Amygdala (tissue), 56 donors: ENCODE measurements around the gene DOCK11.
"Not testable (repeated sequence)": the region's sequence is repeated elsewhere in the genome, so short reads cannot be mapped to it uniquely, and the experiment has no call there.

ENCODE experiments used
- DNase-seq, 56 donors: peaks; one replicate each; lab custom pipeline; 2025; lab: John Stamatoyannopoulos, UW

Gene DOCK11

DNA sequence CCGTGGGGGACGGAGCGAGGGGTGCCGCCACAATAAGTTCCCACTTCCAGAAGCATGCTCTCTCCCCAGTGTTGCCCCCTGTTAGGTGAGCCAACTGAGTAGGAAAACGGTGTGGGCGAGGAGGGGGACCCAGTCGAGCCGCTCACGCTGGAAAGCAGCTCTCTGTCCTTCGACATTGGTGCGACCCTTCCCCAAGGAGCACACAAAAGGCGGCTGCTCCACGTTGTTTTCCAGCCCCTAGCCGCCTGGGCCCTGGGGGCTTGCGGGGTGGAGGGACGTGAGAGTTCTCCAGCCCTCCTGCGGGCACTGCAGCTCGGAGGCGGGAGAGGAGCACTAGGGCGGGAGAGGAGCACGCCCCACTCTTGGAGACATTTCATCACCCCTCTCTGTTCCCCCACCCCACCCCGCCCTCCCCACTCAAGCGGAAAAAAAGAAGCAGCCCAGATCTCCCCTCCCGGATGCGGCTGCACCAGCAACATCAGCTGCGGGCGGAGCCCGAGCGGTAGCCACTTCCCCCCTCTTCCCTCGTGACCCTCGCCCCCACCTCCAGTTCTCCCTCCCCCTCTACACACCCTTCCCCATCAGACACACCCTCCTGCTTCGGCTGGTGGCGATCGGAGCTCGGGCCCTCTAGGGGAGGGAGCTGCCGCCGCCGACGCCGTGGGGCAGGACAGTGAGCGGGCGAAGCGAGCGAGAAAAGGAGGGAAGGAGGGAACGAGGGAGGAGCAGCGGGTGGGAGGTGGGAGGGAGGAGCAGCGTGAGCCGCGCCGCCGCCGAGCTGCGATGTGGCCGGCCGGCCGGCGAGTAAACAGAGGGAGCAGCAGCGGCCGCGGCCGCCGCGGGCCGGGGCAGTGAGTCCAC is at the start of gene DOCK11:
TSS of gene DOCK11 (plus strand) at position 755 of the 861 bp plus-strand sequence. CDS start 157 bp downstream, outside the sequence.
- DNase-seq: peak in 53 of 56 donors; percentile 1 to 75 (median 44)

DNA sequence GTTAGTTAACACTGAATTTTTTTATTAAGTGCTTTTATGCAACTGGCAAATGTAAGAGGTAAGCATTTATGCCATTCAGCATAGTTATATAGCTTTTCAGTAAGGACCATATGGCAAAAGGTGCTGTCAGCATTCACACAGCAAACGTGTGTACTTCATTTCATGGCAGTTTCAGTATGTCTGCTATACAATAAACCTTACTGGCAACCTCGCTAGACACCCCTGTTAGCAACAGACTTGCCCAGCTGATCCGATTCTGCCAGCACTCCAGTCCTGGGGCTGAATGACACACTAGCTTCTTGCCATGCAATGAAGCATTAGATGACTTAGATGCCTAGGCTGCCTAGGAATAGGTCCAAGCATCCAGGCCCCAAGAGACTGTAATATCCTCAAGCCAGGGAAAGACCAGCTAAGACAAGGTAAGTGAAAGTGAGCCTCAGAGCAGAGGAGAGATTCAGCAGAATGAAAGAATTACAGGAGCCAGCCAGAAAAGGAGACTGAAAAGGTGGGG is 47.3 kb upstream of the DOCK11 start:
- DNase-seq: no peak

DNA sequence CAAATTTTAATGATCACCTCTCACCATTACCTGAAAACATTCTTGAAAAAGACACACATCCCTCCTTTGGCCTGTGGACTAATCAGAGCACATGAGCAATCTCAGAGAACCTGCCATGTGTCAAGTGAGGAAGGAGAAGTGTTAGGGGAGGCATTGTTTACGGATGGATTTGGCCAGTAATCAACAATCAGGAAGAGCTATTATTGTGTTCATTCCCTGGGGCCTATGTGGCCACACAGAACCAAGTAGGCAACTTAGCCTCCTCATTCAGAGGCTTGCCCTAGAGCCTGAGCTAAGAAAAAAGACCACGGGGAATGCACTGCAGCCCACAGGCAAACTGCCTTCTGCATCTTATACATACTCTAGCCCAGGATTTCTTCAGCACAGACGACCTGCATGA is 40.6 kb upstream of the DOCK11 start:
- DNase-seq: no peak

DNA sequence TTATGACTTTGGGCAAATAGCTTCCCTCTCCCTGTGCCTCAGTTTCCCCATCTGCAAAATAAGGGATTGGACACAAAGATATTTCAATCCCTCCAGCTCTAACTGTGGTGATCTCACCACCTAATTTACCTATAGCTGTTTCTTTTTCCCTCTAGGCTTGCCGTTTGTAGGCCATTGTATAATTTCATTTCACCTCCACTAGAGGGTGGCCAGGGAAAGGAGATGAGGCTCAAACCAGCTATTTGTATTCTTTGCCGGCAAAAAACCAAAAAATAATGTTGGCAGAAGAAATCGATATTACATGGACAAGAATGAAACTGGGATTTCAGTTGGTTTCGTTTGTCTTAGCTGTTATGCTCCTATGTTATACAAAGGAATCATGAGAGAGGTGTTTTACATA is 36.1 kb upstream of the DOCK11 start:
- peak in 4 of 56 donors; percentile 0 to 4 (median 0) for DNase-seq

DNA sequence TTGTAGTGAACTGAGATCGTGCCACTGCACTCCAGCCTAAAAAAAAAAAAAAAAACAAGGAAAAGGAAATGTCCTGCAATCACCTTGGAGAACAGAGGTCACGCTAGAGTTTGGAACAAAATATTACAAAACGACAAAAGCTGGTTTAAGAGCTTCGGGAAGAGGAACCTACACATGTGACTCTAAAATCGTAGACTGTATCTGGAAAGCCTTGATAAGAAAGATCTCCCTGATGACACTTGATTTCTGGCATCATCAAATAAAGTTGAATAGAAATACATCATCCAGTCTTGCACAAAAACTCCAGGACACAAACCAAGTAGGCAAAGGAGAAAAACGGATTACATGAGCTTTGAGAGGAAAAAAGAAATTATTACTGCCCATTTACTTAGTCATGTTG is 31.1 kb upstream of the DOCK11 start:
- DNase-seq: no peak

DNA sequence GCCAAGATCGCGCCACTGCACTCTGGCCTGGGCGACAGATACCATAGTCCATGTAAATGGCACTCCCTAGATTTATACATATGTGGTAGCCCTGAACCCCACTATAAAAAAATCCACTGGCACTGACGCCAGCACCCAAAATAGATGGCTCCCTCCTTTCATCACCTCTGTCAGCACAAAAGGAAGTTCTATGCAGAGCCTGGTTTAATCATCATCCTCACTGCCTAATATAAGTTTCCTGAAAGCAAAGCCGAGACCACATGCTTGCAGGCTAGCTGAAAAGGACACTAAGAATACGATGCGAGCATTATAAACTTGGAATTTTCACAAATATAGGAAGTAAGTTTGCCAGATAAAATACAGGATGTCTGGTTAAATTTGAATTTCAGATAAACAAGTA is 27.5 kb upstream of the DOCK11 start:
- DNase-seq: no peak

DNA sequence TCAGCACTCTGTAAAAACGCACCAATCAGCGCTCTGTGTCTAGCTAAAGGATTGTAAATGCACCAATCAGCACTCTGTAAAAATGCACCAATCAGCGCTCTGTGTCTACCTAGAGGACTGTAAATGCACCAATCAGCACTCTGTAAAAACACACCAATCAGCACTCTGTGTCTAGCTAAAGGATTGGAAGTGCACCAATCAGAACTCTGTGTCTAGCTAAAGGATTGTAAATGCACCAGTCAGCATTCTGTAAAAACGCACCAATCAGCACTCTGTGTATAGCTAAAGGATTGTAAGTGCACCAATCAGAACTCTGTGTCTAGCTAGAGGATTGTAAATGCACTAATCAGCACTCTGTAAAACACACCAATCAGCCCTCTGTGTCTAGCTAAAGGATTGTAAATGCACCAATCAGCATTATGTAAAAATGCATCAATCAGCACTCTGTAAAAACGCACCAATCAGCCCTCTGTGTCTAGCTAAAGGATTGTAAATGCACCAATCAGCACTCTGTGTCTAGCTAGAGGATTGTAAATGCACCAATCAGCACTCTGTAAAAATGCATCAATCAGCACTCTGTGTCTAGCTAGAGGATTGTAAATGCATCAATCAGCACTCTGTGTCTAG is 24.8 kb upstream of the DOCK11 start:
- DNase-seq: not testable (repeated sequence)

DNA sequence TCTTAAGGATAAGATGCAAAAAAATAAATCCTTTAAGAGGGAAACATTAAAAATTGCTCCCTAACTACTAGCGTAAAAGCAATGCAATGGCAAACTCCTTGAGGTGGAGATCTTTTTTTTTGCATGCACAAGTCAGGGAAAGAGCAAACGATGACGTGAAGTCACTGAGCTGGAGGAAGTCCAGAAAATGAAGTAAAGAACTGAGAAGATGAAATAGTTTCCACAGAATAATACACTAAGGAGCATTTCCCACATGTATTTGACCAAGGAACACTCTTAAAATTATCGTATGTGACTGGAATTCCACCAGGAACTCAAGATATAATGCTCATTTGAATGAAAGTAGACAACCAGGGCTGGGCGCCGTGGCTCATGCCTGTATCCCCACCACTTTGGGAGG is 21.0 kb upstream of the DOCK11 start:
- DNase-seq: no peak

DNA sequence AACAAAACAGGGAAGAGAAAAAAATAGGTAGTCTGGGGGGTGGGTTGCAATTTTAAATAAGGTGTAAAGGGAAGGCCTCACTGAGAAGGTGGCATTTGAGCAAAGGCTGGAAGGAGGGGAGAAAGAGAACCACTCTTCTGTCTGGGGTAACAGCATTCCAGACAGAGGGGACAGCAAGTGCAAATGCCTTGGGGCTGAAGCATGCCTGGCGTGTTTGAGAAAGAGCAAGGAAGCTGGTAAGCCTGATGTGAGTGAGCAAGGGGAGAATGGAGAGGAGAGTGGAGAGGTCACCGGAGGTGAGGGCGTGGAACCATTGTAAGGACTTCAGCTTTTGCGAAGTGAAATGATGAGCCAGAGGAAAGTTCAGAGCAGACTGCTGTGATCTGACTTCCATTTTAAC is 19.7 kb upstream of the DOCK11 start:
- DNase-seq: no peak

DNA sequence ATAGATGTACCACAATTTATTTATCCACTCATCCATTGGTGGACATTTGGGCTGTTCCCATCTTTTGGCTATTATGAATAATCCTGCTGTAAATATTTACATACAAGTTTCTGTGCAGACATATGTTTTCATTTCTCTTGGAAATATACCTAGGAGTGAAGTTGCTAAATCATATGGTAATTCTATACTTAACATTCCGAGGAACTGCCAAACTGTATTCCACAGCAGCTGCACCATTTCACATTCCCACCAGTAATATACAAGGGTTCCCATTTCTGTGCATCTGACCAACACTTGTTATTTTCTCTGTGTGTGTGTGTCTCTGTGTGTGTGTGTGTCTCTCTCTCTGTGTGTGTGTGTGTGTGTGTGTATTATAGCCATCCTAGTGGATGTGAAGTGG is 15.4 kb upstream of the DOCK11 start:
- DNase-seq: no peak

DNA sequence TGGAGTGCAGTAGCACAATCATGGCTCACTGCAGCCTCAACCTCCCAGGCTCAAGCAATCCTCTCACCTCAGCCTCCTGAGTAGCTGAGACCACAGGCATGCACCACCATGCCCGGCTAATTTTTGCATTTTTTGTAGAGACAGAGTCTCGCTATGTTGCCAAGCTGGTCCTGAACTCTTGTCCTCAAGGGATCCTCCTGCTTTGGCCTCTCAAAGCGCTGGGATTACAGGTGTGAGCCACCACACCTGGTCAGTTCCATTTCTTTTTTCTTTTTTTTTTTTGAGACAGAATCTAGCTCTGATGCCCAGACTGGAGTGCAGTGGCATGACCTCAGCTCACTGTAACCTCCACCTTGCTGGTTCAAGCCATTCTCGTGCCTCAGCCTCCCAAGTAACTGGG is 13.2 kb upstream of the DOCK11 start:
- not testable (repeated sequence) for DNase-seq

DNA sequence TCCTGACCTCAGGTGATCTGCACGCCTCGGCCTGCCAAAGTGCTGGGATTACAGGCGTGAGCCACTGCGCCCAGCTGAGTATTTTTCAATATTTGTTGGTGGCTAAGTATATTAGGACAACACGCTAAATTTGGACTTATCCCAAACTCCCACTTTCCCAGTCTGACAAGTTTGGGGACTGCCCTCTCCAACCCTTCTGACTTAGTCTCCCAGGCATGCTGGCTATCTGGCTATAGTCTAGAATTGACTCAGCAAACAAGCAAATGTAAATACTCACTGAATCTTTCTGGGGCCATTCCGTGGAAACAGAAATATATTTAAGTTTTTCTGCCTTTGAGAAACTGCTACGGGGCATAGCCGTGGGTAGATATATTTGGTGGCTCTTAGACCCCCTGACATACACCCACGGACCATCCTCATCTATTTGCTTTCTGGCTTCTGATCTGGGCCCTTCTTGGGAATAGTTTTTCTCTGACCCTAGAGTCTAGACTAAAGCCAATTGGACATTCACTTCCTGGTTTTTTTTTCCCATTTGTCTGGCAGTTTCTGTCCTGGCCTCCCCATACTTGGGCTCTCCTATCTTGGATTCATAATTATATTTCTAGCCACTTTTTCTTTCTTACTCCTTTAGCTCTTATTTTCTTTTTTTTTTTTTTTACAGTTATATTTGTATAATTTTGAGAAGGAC is 11.3 kb upstream of the DOCK11 start:
- DNase-seq: no peak

DNA sequence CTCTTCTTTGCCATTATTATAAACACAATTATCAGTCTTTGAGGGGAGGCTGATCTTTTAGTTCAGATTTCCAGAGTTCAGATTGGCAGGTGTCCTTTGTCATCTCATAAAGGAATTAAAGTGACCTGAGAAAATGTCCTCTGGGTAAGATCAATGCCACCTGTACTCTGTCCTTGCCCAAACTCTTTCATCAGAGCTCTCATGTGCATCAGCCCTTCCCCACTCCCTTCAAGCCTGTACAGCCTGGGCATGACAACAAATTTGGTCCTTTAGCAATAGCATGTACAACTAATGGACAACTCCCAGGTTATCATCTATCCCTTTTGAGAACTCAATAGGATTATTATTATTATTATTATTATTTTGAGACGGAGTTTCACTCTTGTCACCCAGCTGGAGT is 8.9 kb upstream of the DOCK11 start:
- DNase-seq: not testable (repeated sequence)

DNA sequence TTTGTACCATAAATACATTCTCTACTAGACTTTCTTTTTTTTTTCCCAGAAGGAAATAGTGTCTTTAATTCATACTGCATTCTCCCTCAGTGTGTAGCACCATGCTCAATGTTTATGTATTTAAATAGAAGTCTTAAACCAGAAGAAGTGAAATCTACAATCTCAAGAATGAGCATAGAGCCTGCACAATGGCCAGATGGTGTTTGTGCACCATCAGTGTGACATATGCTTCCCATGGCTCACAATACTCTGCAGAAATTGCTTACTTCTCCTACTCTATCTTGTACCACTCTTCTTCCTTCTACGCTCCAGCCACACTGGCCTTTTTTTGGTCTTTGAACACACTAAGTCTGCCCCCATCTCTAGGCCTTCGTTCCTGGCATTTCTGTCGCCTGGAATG is 2.6 kb upstream of the DOCK11 start:
- peak in 3 of 56 donors; percentile 0 to 3 (median 0) for DNase-seq

DNA sequence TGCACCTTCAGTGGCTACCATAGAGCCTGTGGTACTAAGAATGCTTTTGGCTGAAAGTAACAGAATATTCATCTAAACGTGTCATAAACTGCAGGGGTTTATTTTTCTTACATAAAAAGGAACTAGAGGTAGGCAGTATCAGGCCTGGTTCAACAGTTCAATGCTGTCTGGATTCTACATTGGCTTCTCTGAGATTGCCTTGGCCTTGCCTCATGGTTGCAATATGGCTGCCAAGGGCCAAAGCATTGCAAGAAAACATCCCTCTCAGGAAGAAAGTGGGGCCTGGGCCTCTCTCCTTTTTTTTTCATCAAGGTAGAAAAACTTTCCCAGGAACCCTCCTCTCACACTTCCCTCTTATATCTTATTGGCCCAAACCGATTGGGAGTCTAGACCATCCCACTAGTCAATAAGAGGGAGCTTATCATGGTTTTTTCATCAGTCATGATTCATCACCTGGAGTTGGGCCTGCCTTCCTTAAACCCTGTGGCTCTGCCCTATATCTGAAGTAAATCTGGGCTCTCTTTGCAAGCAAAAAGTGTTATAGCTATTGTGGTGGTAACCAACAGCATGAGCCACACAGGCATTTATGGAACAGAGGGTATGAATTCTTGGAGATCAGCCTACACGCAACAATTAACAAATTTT is 1.8 kb upstream of the DOCK11 start:
- no peak for DNase-seq

DNA sequence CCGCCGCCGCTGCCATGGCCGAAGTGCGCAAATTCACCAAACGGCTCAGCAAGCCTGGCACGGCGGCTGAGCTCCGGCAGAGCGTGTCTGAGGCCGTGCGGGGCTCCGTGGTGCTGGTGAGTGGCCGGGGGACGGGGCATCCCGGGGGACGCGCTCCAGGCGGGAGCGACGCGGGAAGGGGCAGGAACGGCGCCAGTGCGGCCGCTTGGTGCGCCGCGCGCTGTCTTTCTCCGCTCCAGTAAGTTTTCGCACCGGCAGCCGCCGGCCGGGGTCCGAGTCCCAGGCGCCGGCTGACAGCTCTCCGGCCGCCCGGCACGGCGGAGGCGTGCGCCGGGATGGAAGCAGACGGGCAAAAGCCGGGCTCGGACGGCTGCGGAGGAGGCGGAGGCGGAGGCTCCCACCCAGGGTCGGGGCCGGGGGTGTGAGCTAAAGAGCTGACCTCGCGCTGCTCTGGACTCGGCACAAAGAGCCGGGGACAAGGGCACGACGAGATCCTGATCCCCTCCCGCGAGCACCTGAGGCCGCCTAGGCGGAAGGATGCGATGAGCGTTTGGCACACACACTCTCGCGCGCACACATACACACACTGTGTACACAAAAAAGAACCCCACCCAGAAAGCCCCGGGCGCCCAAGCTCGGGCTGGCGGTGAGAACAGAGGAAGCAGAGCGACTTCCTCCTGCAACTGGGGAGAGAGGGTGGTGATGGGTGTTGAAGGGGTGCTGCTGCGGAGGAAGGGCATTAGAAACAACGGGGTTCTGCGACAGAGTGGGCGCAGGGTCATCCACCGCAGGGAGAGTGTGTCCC is 545 bp downstream of the DOCK11 start:
- peak in 26 of 56 donors; percentile 0 to 37 (median 7) for DNase-seq

DNA sequence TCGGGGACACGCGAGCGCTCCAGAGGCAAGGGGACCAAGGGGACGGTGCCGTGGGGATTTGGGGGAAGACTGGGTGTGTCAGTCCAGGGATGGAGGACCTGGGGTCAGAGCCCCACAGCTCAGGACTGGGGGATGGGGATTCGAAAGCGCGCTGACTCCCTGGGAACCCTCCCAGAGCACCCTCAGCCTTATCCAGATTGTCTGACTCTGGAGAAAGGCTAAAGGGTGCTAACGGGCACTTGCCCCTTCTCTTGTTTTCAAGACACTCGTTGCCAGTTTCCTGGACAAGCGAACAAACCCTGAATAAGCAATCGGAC is 1.1 kb downstream of the DOCK11 start:
- peak in 5 of 56 donors; percentile 4 to 34 (median 25) for DNase-seq

DNA sequence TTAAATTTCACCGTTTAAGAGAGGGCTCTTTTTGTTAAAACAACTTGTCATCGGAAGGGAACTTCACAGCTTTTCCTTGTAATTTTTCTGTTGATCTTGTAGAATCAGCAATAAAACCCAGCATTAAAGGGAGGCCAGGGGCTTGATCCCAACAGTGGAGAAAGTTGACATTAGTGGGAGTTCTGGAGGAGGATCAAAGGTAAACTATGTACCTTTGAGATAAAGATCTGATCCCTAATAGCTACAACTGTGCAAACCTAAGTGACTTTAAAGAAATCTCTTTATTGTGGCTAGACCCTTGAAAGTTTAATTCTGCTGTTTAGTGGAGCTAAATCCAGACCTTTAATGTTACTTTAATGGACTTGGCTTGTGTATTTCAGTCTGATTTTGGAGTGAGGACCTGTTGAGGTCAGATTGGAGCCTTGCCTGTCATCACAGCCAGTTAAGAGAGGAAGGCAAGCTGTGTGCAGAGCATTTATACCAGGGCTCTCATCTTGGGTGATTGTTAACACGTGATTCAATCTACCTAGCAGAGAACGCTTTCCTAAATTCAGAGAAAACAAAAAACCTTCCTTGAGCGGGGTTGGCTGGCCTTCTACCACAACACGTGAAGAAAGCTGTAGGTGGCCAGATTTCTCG is 1.7 kb downstream of the DOCK11 start:
- DNase-seq: no peak

DNA sequence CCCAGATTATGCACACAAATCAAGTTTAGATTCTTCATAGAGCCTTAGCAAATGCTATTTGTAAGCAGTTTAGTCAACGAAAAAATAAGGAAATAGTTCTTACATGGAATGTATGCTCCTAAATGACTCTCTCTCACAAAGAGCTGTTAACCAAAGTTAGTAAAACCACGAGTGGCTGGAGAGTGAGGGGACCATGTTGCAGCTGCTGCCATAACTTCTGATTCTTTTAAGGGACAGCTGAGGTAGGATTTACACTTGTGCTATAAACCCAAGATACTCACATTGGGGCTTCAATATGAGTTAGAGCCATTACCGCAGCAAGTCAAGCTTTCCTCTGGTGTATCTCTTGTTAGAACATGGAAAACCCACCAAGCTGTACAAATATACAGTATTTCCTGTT is 2.7 kb downstream of the DOCK11 start:
- no peak for DNase-seq
